OCI-LY7 (cell line): ENCODE data around the gene CYP2C18.

Experiments used
- CTCF ChIP-seq: fragments of 200-600 bp; sonication (generic); conservative IDR thresholded peaks from 2 replicates; pipeline ENCODE4 v1.5.1; 2014; ENCODE audit warnings: mild to moderate bottlenecking, antibody characterized with exemption, low read length, moderate library complexity, mixed read lengths
- EZH2phosphoT487 ChIP-seq: fragments of 200-600 bp; sonication (generic); IDR thresholded peaks from 2 replicates; pipeline ENCODE4 v1.6.1; 2018; ENCODE audit warnings: low read depth, borderline replicate concordance, mild to moderate bottlenecking, mixed run types, antibody characterized with exemption, low read length, moderate library complexity, mixed read lengths

- TF ChIP-seq CTCF: no peak
- TF ChIP-seq EZH2phosphoT487: no peak
These were observed 9.8 kb upstream of the CYP2C18 start for GRCh38 chr10:94673614-94674321.
